Gastrocnemius medialis (tissue), 4 donors: Measurements from ENCODE around the gene NIBAN1.

Source experiments
- POLR2A ChIP-seq, 2 donors: fragments of 450-650 bp; IDR thresholded peaks; one replicate each; pipeline ENCODE4 v1.6.1; 2017; ENCODE audit warnings: antibody characterized with exemption in 2 of 2, mild to moderate bottlenecking in 2 of 2, moderate library complexity in 2 of 2
- TF ChIP-seq, protein P1 (sequence below), 5 experiments: fragments of 450-650 bp in 3 of 5; fragments of 200-600 bp in 2 of 5; sonication (generic) in 2 of 5; IDR thresholded peaks in 4 of 5; conservative IDR thresholded peaks in 1 of 5; 1 replicate in 4 of 5; 2 replicates in 1 of 5; pipeline ENCODE4 v1.5.1; 2016 to 2019; ENCODE audit warnings: antibody characterized with exemption in 5 of 5, mild to moderate bottlenecking in 3 of 5, moderate library complexity in 3 of 5

DNA sequence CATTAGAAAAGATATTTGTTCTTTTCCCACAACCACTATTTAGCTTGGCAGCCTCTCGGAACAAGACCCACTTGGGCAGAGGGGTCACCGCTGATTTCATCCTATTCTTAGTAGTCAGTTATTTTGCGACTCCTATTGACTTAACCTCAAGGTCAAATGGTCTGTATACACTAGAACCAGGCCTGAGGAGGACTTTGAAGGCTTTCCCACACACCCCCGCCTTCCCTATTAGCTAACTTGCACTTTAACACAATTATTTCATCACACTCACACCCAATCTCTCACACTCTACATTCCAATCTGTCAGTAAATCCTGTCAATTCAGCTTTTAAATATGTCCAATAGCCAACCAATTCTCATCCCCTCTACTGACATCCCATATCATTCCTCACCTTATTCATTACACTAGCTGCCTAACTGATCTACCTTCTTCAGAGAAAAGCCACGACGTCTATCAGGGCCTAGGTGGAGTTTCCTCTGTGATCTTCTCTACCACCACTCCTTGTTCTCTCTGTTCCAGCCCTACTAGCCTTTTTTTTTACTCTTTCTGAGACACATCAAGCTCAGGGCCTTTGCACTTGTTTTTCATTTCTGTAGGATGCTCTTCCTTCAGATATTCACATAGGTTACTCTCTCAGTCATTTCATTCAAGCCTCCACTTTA lies 1.0 kb upstream of the NIBAN1 start:
- TF ChIP-seq, protein P1, sequence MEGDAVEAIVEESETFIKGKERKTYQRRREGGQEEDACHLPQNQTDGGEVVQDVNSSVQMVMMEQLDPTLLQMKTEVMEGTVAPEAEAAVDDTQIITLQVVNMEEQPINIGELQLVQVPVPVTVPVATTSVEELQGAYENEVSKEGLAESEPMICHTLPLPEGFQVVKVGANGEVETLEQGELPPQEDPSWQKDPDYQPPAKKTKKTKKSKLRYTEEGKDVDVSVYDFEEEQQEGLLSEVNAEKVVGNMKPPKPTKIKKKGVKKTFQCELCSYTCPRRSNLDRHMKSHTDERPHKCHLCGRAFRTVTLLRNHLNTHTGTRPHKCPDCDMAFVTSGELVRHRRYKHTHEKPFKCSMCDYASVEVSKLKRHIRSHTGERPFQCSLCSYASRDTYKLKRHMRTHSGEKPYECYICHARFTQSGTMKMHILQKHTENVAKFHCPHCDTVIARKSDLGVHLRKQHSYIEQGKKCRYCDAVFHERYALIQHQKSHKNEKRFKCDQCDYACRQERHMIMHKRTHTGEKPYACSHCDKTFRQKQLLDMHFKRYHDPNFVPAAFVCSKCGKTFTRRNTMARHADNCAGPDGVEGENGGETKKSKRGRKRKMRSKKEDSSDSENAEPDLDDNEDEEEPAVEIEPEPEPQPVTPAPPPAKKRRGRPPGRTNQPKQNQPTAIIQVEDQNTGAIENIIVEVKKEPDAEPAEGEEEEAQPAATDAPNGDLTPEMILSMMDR (IDR thresholded peaks at IDR 0.05 in 4 of 5, conservative IDR thresholded peaks at IDR 0.05 in 1 of 5) = no peak
- TF ChIP-seq POLR2A (IDR thresholded peaks at IDR 0.05) = no peak
